K562 (cell line): ENCODE results near the gene TXNRD2. TPM values are rescaled to one million over a fixed set of nuclear protein-coding genes. Genes with fewer than 3 reads are reported as not detected.

Experiments used
- BRD4 ChIP-seq: fragments of 200-600 bp; sonication (generic); IDR thresholded peaks from 2 replicates; pipeline ENCODE4 v1.6.1; 2017; ENCODE audit warnings: inconsistent platforms
- CEBPB ChIP-seq: fragments of 450-650 bp; IDR thresholded peaks from 2 replicates; pipeline ENCODE4 v1.6.1; 2016; ENCODE audit warnings: missing genetic modification characterization, missing compliant biosample characterization
- LCOR ChIP-seq: sonication (generic); formaldehyde crosslinking; IDR thresholded peaks from 2 replicates; pipeline ENCODE4 v1.8.0; 2022; ENCODE audit warnings: mild to moderate bottlenecking, missing genetic modification reagents
- POLR2AphosphoS2 ChIP-seq: IDR thresholded peaks from 2 replicates; pipeline ENCODE4 v1.6.1; 2012; ENCODE audit warnings: low read length, improper control_type of control experiment
- PURB ChIP-seq: sonication (generic); formaldehyde crosslinking; IDR thresholded peaks from 2 replicates; pipeline ENCODE4 v1.9.0; 2021; ENCODE audit warnings: low read depth, mild to moderate bottlenecking, missing genetic modification reagents
- RBM34 ChIP-seq: fragments of 200-400 bp; formaldehyde crosslinking; IDR thresholded peaks from 2 replicates; pipeline ENCODE4 v1.6.1; 2018; ENCODE audit warnings: low read length, borderline replicate concordance; ENCODE audit not compliant: insufficient read depth
- SMARCA4 ChIP-seq: fragments of 450-650 bp; IDR thresholded peaks from 2 replicates; pipeline ENCODE4 v1.6.1; 2016
- TAF15 ChIP-seq: fragments of 200-400 bp; formaldehyde crosslinking; IDR thresholded peaks from 2 replicates; pipeline ENCODE4 v1.6.1; 2017; ENCODE audit warnings: mild to moderate bottlenecking, low read depth, low read length, moderate library complexity
- TCF7 ChIP-seq: sonication (generic); IDR thresholded peaks from 2 replicates; pipeline ENCODE4 v1.6.1; 2016; ENCODE audit warnings: antibody characterized with exemption, borderline replicate concordance
- ZNF778 ChIP-seq: fragments of 450-650 bp; formaldehyde crosslinking; IDR thresholded peaks from 2 replicates; pipeline ENCODE4 v1.4.0; 2020; ENCODE audit warnings: mild to moderate bottlenecking, moderate library complexity
- ZNF79 ChIP-seq: fragments of 250-450 bp; sonication (Bioruptor Pico); IDR thresholded peaks from 2 replicates; pipeline ENCODE4 v1.4.0; 2020; ENCODE audit warnings: low read depth, mild to moderate bottlenecking, moderate library complexity
- ZNF830 ChIP-seq: fragments of 250-450 bp; sonication (Bioruptor Pico); IDR thresholded peaks from 2 replicates; pipeline ENCODE4 v1.5.0; 2021; ENCODE audit warnings: mild to moderate bottlenecking
- polyA plus RNA-seq, 8 experiments: library from polyadenylated mRNA; depleted of rRNA in 4 of 8; stranded (reverse) in 5 of 8; unstranded in 3 of 8; fragments of >200 nt; fragmentation: Nextera tagmentation in 2 of 8; fragmentation: Illumina TruSeq in 1 of 8; extraction: Ambion mirVana in 2 of 8; extraction: Trizol in 1 of 8; gene quantifications; 2 replicates each; pipeline versions ENCODE4 v1.2.1 to v1.2.3, GENCODE V29; 2011 to 2014; ENCODE audit warnings: inconsistent platforms in 1 of 8, missing spikeins in 1 of 8
- total RNA-seq, 7 experiments: library from RNA; depleted of rRNA in 6 of 7; stranded (reverse); fragments of >200 nt in 6 of 7; fragmentation: Illumina TruSeq in 2 of 7; extraction: Trizol in 2 of 7; gene quantifications; 2 replicates each; pipeline versions ENCODE4 v1.2.1 to v1.2.3, GENCODE V29; 2011 to 2021; ENCODE audit warnings: low replicate concordance in 1 of 7
- TF ChIP-seq, protein P1 (sequence below), 2 experiments: fragments of 450-650 bp; IDR thresholded peaks; 2 replicates each; pipeline ENCODE4 v1.6.1; 2016; ENCODE audit warnings: mild to moderate bottlenecking in 2 of 2, borderline replicate concordance in 1 of 2, low read depth in 1 of 2, moderate library complexity in 1 of 2
- TF ChIP-seq, protein P2 (sequence below): fragments of 250-450 bp; sonication (Bioruptor Pico); IDR thresholded peaks from 2 replicates; pipeline ENCODE4 v1.4.0; 2020

Gene TXNRD2
- total and polyA plus RNA-seq, 9 of the 15 experiments (the other 6 are each of a cell fraction or from before 2014, with no cell fraction given), result 3.3 to 80.2 (median 49.4) TPM

DNA sequence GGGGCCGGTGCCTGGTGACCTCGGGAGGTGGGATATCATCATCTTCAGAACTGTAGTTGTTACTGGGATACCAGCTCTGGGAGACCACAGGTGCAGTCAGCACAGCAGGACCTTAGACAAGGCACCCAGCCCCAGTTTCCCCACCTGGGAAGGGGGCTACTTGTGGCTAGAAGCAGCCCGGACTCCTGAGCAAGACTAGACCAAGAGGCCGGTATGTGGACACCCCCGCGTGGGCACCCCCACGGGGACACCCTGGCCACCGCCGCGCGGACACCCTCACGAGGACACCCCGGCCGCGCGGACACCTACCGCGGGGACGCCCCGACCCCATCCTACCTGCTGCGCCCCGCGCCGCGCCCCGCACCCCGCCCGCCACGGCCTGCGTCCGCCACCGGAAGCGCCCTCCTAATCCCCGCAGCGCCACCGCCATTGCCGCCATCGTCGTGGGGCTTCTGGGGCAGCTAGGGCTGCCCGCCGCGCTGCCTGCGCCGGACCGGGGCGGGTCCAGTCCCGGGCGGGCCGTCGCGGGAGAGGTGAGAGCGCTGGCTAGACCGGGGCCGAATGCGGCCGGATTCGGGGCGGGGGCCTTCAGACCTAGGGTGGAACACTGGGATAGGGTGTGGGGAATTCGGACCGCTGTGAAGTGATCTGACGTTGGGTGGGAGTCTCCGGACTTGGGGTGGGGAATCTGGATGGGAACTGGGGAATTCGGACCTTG lies at the start of gene TXNRD2, which contains the start of gene COMT (continued):
- TF ChIP-seq, protein P1, sequence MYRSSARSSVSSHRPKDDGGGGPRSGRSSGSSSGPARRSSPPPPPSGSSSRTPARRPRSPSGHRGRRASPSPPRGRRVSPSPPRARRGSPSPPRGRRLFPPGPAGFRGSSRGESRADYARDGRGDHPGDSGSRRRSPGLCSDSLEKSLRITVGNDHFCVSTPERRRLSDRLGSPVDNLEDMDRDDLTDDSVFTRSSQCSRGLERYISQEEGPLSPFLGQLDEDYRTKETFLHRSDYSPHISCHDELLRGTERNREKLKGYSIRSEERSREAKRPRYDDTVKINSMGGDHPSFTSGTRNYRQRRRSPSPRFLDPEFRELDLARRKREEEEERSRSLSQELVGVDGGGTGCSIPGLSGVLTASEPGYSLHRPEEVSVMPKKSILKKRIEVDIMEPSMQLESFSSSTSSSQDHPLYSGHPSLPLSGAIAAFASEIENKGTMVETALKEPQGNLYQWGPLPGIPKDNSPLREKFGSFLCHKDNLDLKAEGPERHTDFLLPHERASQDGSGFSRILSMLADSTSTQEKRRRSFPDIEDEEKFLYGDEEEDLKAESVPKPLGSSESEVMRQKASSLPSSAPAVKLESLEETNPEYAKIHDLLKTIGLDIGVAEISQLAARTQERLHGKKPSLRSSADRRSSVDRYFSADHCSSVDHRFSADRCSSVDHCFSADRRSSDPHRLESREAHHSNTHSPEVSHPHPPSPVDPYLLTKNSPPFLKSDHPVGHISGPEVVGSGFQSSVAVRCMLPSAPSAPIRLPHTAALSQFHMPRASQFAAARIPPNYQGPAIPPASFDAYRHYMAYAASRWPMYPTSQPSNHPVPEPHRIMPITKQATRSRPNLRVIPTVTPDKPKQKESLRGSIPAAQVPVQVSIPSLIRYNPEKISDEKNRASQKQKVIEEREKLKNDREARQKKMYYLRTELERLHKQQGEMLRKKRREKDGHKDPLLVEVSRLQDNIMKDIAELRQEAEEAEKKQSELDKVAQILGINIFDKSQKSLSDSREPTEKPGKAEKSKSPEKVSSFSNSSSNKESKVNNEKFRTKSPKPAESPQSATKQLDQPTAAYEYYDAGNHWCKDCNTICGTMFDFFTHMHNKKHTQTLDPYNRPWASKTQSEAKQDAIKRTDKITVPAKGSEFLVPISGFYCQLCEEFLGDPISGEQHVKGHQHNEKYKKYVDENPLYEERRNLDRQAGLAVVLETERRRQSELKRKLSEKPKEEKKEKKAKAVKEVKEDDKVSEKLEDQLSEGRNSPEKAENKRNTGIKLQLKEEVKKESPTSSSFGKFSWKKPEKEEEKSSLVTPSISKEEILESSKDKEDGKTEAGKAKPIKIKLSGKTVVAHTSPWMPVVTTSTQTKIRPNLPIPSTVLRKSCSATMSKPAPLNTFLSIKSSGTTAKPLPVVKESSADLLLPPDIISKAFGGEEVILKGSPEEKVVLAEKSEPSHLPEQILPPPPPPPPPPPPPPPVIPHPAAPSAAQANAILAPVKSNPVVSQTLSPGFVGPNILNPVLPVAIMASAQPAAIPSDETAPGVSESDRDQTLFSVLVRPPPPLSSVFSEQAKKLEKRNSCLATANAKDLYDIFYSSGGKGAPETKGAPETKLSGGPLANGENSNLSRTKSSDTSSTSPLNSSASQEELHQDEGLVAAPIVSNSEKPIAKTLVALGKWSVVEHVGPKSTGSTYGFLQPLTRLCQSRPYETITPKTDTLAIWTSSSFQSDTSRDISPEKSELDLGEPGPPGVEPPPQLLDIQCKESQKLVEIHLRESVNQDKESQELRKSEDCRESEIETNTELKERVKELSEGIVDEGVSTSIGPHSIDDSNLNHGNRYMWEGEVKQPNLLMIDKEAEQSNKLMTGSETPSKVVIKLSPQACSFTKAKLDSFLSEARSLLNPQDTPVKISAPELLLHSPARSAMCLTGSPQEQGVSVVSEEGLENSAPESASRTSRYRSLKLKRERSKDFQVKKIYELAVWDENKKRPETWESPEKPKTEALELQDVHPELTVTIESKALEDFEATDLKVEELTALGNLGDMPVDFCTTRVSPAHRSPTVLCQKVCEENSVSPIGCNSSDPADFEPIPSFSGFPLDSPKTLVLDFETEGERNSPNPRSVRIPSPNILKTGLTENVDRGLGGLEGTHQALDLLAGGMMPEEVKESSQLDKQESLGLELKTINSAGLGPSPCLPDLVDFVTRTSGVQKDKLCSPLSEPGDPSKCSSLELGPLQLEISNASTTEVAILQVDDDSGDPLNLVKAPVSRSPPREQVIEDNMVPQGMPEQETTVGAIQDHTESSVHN (IDR thresholded peaks at IDR 0.05; ENCODE audit: borderline replicate concordance in 1 of 2, low read depth in 1 of 2), result no peak
- TF ChIP-seq ZNF830 (CRISPR knock-in tag) (peak; percentile 85; the same call in 1 of the 2 replicates), LCOR (CRISPR knock-in tag) (no peak), CEBPB (tag) (no peak), ZNF79 (CRISPR knock-in tag) (no peak), POLR2AphosphoS2 (no peak), SMARCA4 (no peak), ZNF778 (CRISPR knock-in tag) (no peak), TAF15 (0 out of 2 replicates have a peak, but pooled peaks have one; percentile 11), BRD4 (no peak; the same call in 1 of the 2 replicates), PURB (CRISPR knock-in tag) (no peak), TCF7 (no peak), RBM34 (0 out of 2 replicates have a peak, but pooled peaks have one; percentile 67)
- TF ChIP-seq, protein P2, sequence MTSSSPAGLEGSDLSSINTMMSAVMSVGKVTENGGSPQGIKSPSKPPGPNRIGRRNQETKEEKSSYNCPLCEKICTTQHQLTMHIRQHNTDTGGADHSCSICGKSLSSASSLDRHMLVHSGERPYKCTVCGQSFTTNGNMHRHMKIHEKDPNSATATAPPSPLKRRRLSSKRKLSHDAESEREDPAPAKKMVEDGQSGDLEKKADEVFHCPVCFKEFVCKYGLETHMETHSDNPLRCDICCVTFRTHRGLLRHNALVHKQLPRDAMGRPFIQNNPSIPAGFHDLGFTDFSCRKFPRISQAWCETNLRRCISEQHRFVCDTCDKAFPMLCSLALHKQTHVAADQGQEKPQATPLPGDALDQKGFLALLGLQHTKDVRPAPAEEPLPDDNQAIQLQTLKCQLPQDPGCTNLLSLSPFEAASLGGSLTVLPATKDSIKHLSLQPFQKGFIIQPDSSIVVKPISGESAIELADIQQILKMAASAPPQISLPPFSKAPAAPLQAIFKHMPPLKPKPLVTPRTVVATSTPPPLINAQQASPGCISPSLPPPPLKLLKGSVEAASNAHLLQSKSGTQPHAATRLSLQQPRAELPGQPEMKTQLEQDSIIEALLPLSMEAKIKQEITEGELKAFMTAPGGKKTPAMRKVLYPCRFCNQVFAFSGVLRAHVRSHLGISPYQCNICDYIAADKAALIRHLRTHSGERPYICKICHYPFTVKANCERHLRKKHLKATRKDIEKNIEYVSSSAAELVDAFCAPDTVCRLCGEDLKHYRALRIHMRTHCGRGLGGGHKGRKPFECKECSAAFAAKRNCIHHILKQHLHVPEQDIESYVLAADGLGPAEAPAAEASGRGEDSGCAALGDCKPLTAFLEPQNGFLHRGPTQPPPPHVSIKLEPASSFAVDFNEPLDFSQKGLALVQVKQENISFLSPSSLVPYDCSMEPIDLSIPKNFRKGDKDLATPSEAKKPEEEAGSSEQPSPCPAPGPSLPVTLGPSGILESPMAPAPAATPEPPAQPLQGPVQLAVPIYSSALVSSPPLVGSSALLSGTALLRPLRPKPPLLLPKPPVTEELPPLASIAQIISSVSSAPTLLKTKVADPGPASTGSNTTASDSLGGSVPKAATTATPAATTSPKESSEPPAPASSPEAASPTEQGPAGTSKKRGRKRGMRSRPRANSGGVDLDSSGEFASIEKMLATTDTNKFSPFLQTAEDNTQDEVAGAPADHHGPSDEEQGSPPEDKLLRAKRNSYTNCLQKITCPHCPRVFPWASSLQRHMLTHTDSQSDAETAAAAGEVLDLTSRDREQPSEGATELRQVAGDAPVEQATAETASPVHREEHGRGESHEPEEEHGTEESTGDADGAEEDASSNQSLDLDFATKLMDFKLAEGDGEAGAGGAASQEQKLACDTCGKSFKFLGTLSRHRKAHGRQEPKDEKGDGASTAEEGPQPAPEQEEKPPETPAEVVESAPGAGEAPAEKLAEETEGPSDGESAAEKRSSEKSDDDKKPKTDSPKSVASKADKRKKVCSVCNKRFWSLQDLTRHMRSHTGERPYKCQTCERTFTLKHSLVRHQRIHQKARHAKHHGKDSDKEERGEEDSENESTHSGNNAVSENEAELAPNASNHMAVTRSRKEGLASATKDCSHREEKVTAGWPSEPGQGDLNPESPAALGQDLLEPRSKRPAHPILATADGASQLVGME, result peak; percentile 51; the same call in 1 of the 2 replicates
